ENCODE results near the gene TTLL6. TPM values are rescaled to one million over a fixed set of nuclear protein-coding genes. Genes with fewer than 3 reads are reported as not detected.

Gene TTLL6
- total and polyA plus RNA-seq, 4 donors: 0.22 to 0.61 (median 0.31) TPM

DNA sequence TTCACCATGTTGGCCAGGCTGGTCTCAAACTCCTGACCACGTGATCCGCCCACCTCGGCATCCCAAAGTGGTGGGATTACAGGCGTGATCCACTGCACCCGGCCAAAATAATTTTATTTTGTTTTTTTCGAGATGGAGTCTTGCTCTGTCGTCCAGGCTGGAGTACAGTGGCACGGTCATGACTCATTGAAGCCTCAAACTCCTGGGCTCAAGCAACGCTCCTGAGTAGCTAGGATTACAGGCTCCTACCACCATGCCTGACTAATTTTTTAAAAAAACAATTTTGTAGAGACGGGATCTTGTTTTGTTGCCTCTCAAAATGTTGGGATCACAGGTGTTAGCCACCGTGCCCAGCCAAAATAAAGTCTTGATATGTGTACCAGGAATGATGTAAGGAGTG is 2.4 kb upstream of the TTLL6 start:
- Histone ChIP-seq H3K4me1 (ENCODE audit: control insufficient read depth, insufficient read depth, low read length) (peaks cover 20% of the 10 kb centered on the region), H3K9me3 (ENCODE audit: control insufficient read depth, insufficient read depth, low read length) (no peaks in the 10 kb centered on the region), H3K27me3 (ENCODE audit: control insufficient read depth, insufficient read depth, low read length) (peaks cover 10% of the 10 kb centered on the region), H3K27ac (ENCODE audit: low read depth, low read length) (no peak overlapping the region), H3K36me3 (ENCODE audit: control insufficient read depth, insufficient read depth, low read length) (no peaks in the 10 kb centered on the region), H3K4me3 (ENCODE audit: low read depth, low read length) (no peak overlapping the region)
- 91% methylated on average over 11 of the region's 11 CpGs for whole genome bisulfite sequencing (ENCODE audit: insufficient coverage)
- no peak for DNase-seq (ENCODE audit: low read depth in 4 of 6, low spot score in 6 of 6)

DNA sequence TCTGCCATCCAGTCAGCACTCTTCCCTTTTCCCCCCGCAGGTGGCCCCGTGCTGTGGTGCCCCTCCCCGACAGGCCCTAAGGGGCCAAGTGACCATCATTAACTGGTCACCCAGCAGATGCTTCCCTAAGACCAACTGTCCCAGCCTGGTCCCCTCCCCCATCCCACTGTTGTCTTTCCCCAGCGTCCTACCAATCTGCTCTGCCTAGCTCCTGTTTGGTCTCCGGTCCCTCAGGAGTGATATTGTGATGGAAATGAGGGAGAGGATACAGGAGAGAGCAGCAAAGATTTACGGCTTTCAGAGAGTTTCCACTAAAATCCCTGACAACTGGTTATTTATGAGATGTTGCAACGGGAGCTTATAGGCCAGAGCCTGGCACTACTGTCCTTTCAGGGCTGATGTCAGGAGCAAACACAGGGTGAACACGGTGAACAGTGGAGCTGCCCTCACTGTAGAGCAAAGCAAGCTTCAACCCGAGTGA is 1.4 kb upstream of the TTLL6 start:
- Histone ChIP-seq H3K9me3 (ENCODE audit: control insufficient read depth, insufficient read depth, low read length) (no peaks in the 10 kb centered on the region), H3K36me3 (ENCODE audit: control insufficient read depth, insufficient read depth, low read length) (no peaks in the 10 kb centered on the region), H3K4me3 (ENCODE audit: low read depth, low read length) (no peak overlapping the region), H3K4me1 (ENCODE audit: control insufficient read depth, insufficient read depth, low read length) (peaks cover 20% of the 10 kb centered on the region), H3K27ac (ENCODE audit: low read depth, low read length) (no peak overlapping the region), H3K27me3 (ENCODE audit: control insufficient read depth, insufficient read depth, low read length) (peaks cover 10% of the 10 kb centered on the region)
- WGBS (ENCODE audit: insufficient coverage): 13% methylated on average over 5 of the region's 9 CpGs
- peak in 1 of 6 donors; percentile 50 for DNase-seq (ENCODE audit: low read depth in 4 of 6, low spot score in 6 of 6)

DNA sequence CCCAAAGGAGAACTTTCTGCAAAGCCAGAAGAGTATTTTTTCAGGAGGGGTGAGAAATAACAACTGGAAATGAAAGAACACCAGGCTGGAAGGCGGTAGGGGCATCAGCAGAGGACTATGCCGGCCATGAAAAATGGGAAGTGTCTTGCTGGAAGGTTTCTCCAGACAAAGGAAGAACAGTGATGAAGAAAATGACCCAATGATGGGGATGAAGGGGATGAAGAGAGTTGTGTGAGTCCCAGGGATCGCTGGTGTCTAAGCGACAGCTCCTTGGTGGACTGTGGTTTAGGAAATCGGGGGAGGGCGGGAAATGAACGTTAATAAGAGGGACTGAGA is 623 bp downstream of the TTLL6 start:
- peaks cover 20% of the 10 kb centered on the region for H3K4me1 ChIP-seq (ENCODE audit: control insufficient read depth, insufficient read depth, low read length)
- H3K27ac ChIP-seq (ENCODE audit: low read depth, low read length): no peak overlapping the region
- H3K4me3 ChIP-seq (ENCODE audit: low read depth, low read length): peak overlapping the region; percentile 38
- no peak for DNase-seq (ENCODE audit: low read depth in 4 of 6, low spot score in 6 of 6)
- H3K36me3 ChIP-seq (ENCODE audit: control insufficient read depth, insufficient read depth, low read length): no peaks in the 10 kb centered on the region
- H3K9me3 ChIP-seq (ENCODE audit: control insufficient read depth, insufficient read depth, low read length): no peaks in the 10 kb centered on the region
- 7% methylated on average over 7 of the region's 7 CpGs for WGBS (ENCODE audit: insufficient coverage)
- H3K27me3 ChIP-seq (ENCODE audit: control insufficient read depth, insufficient read depth, low read length): peaks cover 10% of the 10 kb centered on the region

DNA sequence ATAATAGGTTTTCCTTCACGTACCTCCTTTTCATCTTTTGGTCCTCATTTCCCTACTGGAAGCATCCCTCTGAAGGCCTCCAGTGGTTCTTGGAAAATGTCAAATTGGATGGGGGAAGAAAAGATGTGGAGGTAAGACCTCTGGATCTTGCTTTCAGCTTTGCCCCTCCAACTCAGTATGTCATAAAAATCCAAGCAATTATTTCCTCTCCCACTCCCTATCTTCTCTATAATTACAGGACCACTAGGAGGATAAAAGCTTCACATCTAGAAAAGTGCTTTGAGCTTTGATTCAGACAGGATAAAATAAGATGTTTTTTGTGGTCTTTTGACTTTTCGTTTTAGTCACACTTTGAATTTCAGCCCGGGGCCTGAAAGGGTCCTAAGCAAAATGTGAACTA is 1.7 kb downstream of the TTLL6 start:
- DNase-seq (ENCODE audit: low read depth in 4 of 6, low spot score in 6 of 6): no peak
- H3K27me3 ChIP-seq (ENCODE audit: control insufficient read depth, insufficient read depth, low read length): peaks cover 10% of the 10 kb centered on the region
- WGBS (ENCODE audit: insufficient coverage): 75% methylated on average over 2 of the region's 3 CpGs
- no peaks in the 10 kb centered on the region for H3K9me3 ChIP-seq (ENCODE audit: control insufficient read depth, insufficient read depth, low read length)
- no peak overlapping the region for H3K4me3 ChIP-seq (ENCODE audit: low read depth, low read length)
- no peak overlapping the region for H3K27ac ChIP-seq (ENCODE audit: low read depth, low read length)
- H3K36me3 ChIP-seq (ENCODE audit: control insufficient read depth, insufficient read depth, low read length): no peaks in the 10 kb centered on the region
- H3K4me1 ChIP-seq (ENCODE audit: control insufficient read depth, insufficient read depth, low read length): peaks cover 20% of the 10 kb centered on the region

DNA sequence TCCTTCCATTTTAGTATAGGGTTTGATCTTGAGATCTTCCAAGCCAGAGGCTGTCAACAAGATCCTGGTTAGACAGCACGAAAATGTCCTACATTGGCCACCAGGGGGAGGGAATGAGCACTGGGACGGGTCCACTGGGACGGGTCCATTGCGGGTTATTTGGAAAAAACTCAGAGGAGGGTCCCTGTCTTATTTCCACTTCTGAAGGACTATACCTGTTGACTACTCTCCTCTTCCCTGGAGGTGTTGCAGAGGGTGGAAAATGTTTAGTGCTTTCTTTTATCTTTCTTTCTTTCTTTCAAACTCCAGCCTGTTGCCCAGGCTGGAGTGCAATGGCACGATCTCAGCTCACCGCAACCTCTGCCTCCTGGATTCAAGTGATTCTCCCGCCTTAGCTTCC is 2.5 kb downstream of the TTLL6 start:
- Histone ChIP-seq H3K4me3 (ENCODE audit: low read depth, low read length) (no peak overlapping the region), H3K27ac (ENCODE audit: low read depth, low read length) (no peak overlapping the region), H3K4me1 (ENCODE audit: control insufficient read depth, insufficient read depth, low read length) (peaks cover 20% of the 10 kb centered on the region), H3K9me3 (ENCODE audit: control insufficient read depth, insufficient read depth, low read length) (no peaks in the 10 kb centered on the region), H3K36me3 (ENCODE audit: control insufficient read depth, insufficient read depth, low read length) (no peaks in the 10 kb centered on the region), H3K27me3 (ENCODE audit: control insufficient read depth, insufficient read depth, low read length) (peaks cover 10% of the 10 kb centered on the region)
- WGBS (ENCODE audit: insufficient coverage): 17% methylated on average over 1 of the region's 7 CpGs
- DNase-seq (ENCODE audit: low read depth in 4 of 6, low spot score in 6 of 6): peak in 2 of 6 donors; percentile 26 to 45

DNA sequence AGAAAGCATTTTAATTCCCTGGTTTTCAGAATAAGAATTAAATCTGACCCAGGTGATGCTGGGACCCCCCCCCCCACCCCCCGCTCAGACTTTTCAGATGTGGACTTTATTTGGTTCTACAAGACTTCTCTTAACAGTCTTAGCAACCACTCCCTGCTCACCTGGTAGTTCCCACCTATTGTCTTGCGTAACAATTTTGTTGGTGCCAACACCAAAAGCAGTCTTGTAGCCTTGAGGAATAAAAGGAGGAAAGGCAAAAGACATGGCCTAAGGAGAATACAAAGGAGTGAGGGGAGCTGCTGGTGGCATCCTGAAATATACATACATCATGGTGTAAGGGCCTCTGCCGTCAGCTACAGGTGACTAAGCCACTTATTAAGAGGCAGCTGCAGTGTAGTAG is 5.0 kb downstream of the TTLL6 start:
- H3K4me1 ChIP-seq (ENCODE audit: control insufficient read depth, insufficient read depth, low read length): peaks cover 6% of the 10 kb centered on the region
- H3K27ac ChIP-seq (ENCODE audit: low read depth, low read length): no peak overlapping the region
- no CpG with 5 or more reads among the region's 3 CpGs for WGBS (ENCODE audit: insufficient coverage)
- no peak overlapping the region for H3K4me3 ChIP-seq (ENCODE audit: low read depth, low read length)
- H3K27me3 ChIP-seq (ENCODE audit: control insufficient read depth, insufficient read depth, low read length): peaks cover 7% of the 10 kb centered on the region
- no peak for DNase-seq (ENCODE audit: low read depth in 4 of 6, low spot score in 6 of 6)
- H3K36me3 ChIP-seq (ENCODE audit: control insufficient read depth, insufficient read depth, low read length): no peaks in the 10 kb centered on the region
- no peaks in the 10 kb centered on the region for H3K9me3 ChIP-seq (ENCODE audit: control insufficient read depth, insufficient read depth, low read length)

DNA sequence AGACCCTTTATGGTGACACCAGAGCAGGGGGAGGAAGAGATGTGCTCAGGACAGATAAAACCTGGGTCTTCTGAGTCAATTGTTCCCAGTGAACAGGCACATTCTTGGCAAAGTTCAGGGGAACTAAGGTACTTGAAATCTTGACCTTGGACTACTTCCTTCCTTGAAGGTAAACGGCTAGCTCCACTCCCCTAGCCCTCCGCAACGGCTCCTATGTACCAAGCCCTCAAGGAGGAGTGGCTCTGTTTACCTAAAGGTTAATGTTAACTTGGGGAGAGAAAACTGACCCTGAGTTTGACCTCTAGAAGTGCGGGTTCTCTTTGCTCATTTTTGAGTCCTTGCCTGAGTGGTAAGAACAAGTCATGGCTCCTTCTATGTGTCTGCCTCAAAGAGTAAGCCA is 7.8 kb downstream of the TTLL6 start:
- no peak overlapping the region for H3K4me3 ChIP-seq (ENCODE audit: low read depth, low read length)
- H3K4me1 ChIP-seq (ENCODE audit: control insufficient read depth, insufficient read depth, low read length): no peaks in the 10 kb centered on the region
- H3K27ac ChIP-seq (ENCODE audit: low read depth, low read length): no peak overlapping the region
- H3K36me3 ChIP-seq (ENCODE audit: control insufficient read depth, insufficient read depth, low read length): no peaks in the 10 kb centered on the region
- peaks cover 4% of the 10 kb centered on the region for H3K27me3 ChIP-seq (ENCODE audit: control insufficient read depth, insufficient read depth, low read length)
- no peaks in the 10 kb centered on the region for H3K9me3 ChIP-seq (ENCODE audit: control insufficient read depth, insufficient read depth, low read length)
- WGBS (ENCODE audit: insufficient coverage): 83% methylated on average over 1 of the region's 4 CpGs
- no peak for DNase-seq (ENCODE audit: low read depth in 4 of 6, low spot score in 6 of 6)

DNA sequence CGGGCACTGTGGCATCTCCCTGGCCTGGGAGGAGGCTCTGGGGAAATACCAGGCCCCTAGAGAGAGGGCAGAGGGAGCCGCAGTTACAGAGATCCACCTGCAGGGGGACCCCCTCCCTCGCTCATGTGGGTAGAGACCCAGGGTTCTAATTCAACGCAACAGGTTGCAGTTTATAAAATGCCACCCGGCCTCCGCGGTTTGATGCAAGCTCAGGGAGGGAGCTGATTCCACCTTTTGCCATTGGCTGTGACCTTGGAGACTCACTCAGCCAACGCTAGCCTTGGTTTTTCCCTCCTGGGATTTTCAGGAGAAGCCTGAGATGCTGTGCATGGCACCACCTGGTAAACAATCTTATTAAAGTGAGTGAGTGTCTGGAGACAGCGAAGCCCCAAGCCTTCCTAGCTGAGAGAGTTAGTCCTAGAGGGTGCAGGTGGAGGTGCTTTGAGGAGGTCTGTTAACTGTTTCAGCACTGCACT is 12.1 kb downstream of the TTLL6 start:
- Histone ChIP-seq H3K27me3 (ENCODE audit: control insufficient read depth, insufficient read depth, low read length) (peaks cover 4% of the 10 kb centered on the region), H3K4me3 (ENCODE audit: low read depth, low read length) (no peak overlapping the region), H3K27ac (ENCODE audit: low read depth, low read length) (no peak overlapping the region), H3K36me3 (ENCODE audit: control insufficient read depth, insufficient read depth, low read length) (no peaks in the 10 kb centered on the region), H3K9me3 (ENCODE audit: control insufficient read depth, insufficient read depth, low read length) (no peaks in the 10 kb centered on the region), H3K4me1 (ENCODE audit: control insufficient read depth, insufficient read depth, low read length) (no peaks in the 10 kb centered on the region)
- WGBS (ENCODE audit: insufficient coverage): 1% methylated on average over 7 of the region's 9 CpGs
- DNase-seq (ENCODE audit: low read depth in 4 of 6, low spot score in 6 of 6): peak in 3 of 6 donors; percentile 22 to 69 (median 55)

DNA sequence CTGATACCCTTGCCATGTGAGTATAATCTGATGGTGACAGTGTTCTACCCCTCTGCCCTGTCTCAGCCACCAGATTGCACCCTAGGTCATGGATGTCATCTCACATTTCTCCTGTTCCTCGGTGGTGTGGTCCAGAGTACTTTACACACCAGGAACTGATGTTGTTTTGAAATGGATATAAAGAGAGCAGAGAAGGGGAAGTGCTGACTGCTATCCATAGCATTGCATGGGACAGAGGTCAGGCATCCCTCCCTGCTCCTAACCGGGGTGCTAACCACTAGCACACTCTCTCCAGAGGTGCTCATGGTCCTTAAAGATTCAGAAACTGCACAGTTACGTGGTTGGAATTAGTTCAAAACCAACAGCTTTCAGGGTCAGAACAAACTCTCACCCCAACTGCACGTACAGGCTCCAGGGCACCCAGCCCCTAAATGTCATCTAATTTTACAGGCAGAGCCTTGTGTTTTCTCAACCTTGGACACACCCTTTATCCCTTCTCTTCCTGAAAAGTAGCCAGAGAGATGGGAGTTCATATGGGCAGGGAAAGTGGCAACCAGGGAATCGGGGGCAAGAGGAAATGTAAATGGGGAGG is 16.3 kb downstream of the TTLL6 start:
- no peaks in the 10 kb centered on the region for H3K36me3 ChIP-seq (ENCODE audit: control insufficient read depth, insufficient read depth, low read length)
- H3K4me1 ChIP-seq (ENCODE audit: control insufficient read depth, insufficient read depth, low read length): no peaks in the 10 kb centered on the region
- H3K27ac ChIP-seq (ENCODE audit: low read depth, low read length): no peak overlapping the region
- peaks cover 4% of the 10 kb centered on the region for H3K27me3 ChIP-seq (ENCODE audit: control insufficient read depth, insufficient read depth, low read length)
- no peak overlapping the region for H3K4me3 ChIP-seq (ENCODE audit: low read depth, low read length)
- no peak for DNase-seq (ENCODE audit: low read depth in 4 of 6, low spot score in 6 of 6)
- no peaks in the 10 kb centered on the region for H3K9me3 ChIP-seq (ENCODE audit: control insufficient read depth, insufficient read depth, low read length)
- whole genome bisulfite sequencing (ENCODE audit: insufficient coverage): 91% methylated on average over 4 of the region's 5 CpGs

DNA sequence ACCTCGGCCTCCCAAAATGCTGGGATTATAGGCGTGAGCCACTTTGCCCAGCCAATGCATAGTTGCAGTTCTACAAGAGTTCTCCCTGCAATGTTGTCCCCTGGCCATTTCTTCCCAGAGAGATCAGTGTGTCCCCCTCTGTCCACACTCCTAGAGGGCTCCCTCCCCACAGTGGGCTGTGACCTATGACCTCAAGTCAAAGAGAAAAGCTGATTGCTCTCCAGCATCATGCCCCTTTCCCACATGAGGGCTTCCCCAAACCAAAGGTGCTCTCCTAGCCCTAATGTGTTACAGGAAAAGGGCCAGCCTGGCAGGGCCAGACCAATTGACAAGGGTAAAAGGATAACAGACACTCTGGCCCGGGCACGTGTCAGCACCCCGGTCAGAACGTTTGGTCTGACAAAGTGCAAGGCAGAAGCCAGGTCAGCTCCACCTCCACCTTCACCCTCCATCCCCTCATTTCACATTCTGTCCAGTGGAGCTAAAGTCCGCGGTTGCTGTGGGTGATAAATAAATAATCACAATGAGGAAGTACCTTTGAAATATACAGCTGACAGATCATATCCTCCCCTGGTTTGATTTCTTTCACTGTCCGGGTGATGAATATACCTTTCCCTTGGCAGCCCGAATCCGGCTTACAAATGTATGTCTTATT is 17.8 kb downstream of the TTLL6 start:
- Histone ChIP-seq H3K27me3 (ENCODE audit: control insufficient read depth, insufficient read depth, low read length) (no peaks in the 10 kb centered on the region), H3K9me3 (ENCODE audit: control insufficient read depth, insufficient read depth, low read length) (no peaks in the 10 kb centered on the region), H3K36me3 (ENCODE audit: control insufficient read depth, insufficient read depth, low read length) (no peaks in the 10 kb centered on the region), H3K27ac (ENCODE audit: low read depth, low read length) (no peak overlapping the region), H3K4me1 (ENCODE audit: control insufficient read depth, insufficient read depth, low read length) (no peaks in the 10 kb centered on the region), H3K4me3 (ENCODE audit: low read depth, low read length) (no peak overlapping the region)
- 83% methylated on average over 2 of the region's 11 CpGs for WGBS (ENCODE audit: insufficient coverage)
- DNase-seq (ENCODE audit: low read depth in 4 of 6, low spot score in 6 of 6): no peak

All from spinal cord (tissue), 10 donors.